Panc1 (cell line): ENCODE data around the gene MBD3. TPM values are rescaled to one million over a fixed set of nuclear protein-coding genes. Genes with fewer than 3 reads are reported as not detected.

Experiments used
- ATAC-seq: fragments of 200-7000 bp; cut with Tn5 transposase; 2 replicates; pipeline ENCODE4 v1.9.1; 2020; ENCODE audit warnings: mild to moderate bottlenecking, moderate library complexity
- BruUV-seq: library from RNA; stranded (reverse); fragments of 400-500 nt; replicated peaks from 2 replicates; lab custom pipeline; 2021; lab: Mats Ljungman, UMichigan
- CTCF ChIA-PET: fragments of 300-600 bp; sonication (Branson Sonifier 250); formaldehyde crosslinking; loops from one replicate; lab custom pipeline; 2022; ENCODE audit warnings: antibody characterized with exemption; lab: Charles Lee
- POLR2A ChIA-PET: fragments of 300-600 bp; sonication (Branson Sonifier 250); formaldehyde crosslinking; loops from one replicate; lab custom pipeline; 2022; ENCODE audit warnings: antibody characterized with exemption; lab: Charles Lee
- DNase-seq: peaks from one replicate; pipeline ENCODE4 v3.0.0-alpha.2; 2010; ENCODE audit warnings: low read depth, low spot score
- H3K27ac ChIP-seq: 2 replicates; pipeline ENCODE4 v1.5.1; 2011; ENCODE audit warnings: mild to moderate bottlenecking, low read length, inconsistent platforms
- H3K27me3 ChIP-seq: fragments of 200-500 bp; sonication (Bioruptor generic); 2 replicates; pipeline ENCODE4 v1.6.0; 2014; ENCODE audit warnings: low read length, inconsistent platforms; ENCODE audit not compliant: control insufficient read depth, insufficient read depth
- H3K36me3 ChIP-seq: fragments of 200-500 bp; sonication (Bioruptor generic); 2 replicates; pipeline ENCODE4 v1.5.1; 2014; ENCODE audit warnings: inconsistent platforms, mild to moderate bottlenecking, low read length, moderate library complexity; ENCODE audit not compliant: control insufficient read depth, insufficient read depth
- H3K4me1 ChIP-seq: 2 replicates; pipeline ENCODE4 v1.5.1; 2011; ENCODE audit warnings: inconsistent platforms, mild to moderate bottlenecking, low read length, moderate library complexity; ENCODE audit not compliant: control insufficient read depth, insufficient read depth
- H3K4me3 ChIP-seq, 2 experiments: 2 replicates each; pipeline ENCODE4 v1.5.1; 2011 to 2012; ENCODE audit warnings: low read depth in 2 of 2, low read length in 2 of 2, mild to moderate bottlenecking in 2 of 2, inconsistent platforms in 1 of 2, moderate library complexity in 1 of 2
- H3K9me3 ChIP-seq: fragments of 200-500 bp; sonication (Bioruptor generic); 2 replicates; pipeline ENCODE4 v1.5.1; 2014; ENCODE audit warnings: low read depth, mild to moderate bottlenecking, inconsistent platforms, low read length, moderate library complexity; ENCODE audit not compliant: control insufficient read depth, insufficient read depth
- CTCF ChIP-seq: fragments of 450-650 bp; IDR thresholded peaks from 2 replicates; pipeline ENCODE4 v1.5.1; 2017; ENCODE audit warnings: mild to moderate bottlenecking
- POLR2AphosphoS5 ChIP-seq: IDR thresholded peaks from 2 replicates; pipeline ENCODE4 v1.6.1; 2012; ENCODE audit warnings: mild to moderate bottlenecking, low read depth, low read length, moderate library complexity
- REST ChIP-seq, 2 experiments: IDR thresholded peaks; 2 replicates each; pipeline ENCODE4 v1.6.1; 2011 to 2012; ENCODE audit warnings: low read depth in 2 of 2, control low read depth in 1 of 2, low read length in 1 of 2, mild to moderate bottlenecking in 1 of 2, moderate library complexity in 1 of 2; ENCODE audit not compliant: insufficient read depth in 1 of 2
- SIN3A ChIP-seq: IDR thresholded peaks from 2 replicates; pipeline ENCODE4 v1.6.1; 2012; ENCODE audit warnings: low read depth, mild to moderate bottlenecking, low read length, moderate library complexity, borderline replicate concordance; ENCODE audit not compliant: insufficient read depth
- TCF7L2 ChIP-seq: IDR thresholded peaks from 2 replicates; pipeline ENCODE4 v1.6.1; 2011; ENCODE audit warnings: mild to moderate bottlenecking, low read depth, low read length, inconsistent platforms
- in situ Hi-C: cut with HindIII; loops from 2 replicates; pipeline ENCODE4 v1.10.0; 2016; ENCODE audit warnings: low sequenced_read_pairs, low pct_unique_long_range_greater_than_20kb
- intact Hi-C: fragments of 100-400 bp; cut with micrococcal nuclease; formaldehyde crosslinking; loops from one replicate; pipeline ENCODE4 v1.10.0; 2022; ENCODE audit not compliant: unreplicated experiment
- total RNA-seq: library from RNA; stranded (reverse); gene quantifications from one replicate; pipeline ENCODE4 v1.2.1, GENCODE V29; 2021; ENCODE audit not compliant: unreplicated experiment

Gene MBD3
- total RNA-seq, 1 experiment from 2014 or later, result 139 TPM

GRCh38 chr19:1571358-1571757, 21.3 kb downstream of the MBD3 start:
- DNase-seq (no peak), ATAC-seq (no peak)
- no peaks in the 10 kb centered on the region for H3K27me3 ChIP-seq
- no TSS peak for BruUV-seq
- no peaks in the 10 kb centered on the region; the same call in 1 of the 2 replicates for H3K36me3 ChIP-seq
- ChIA-PET CTCF (no interaction called here), POLR2A (no interaction called here)
- intact Hi-C loops, result no loop called here
- H3K4me3 ChIP-seq, result no peak overlapping the region
- in situ Hi-C loops, result no loop called here
- H3K9me3 ChIP-seq, result no peaks in the 10 kb centered on the region
- no peaks in the 10 kb centered on the region for H3K4me1 ChIP-seq
- TF ChIP-seq SIN3A (no peak), CTCF (no peak), TCF7L2 (no peak), REST (IDR thresholded peaks at IDR 0.05; ENCODE audit: insufficient read depth in 1 of 2, low read depth in 2 of 2, low read length in 1 of 2) (no peak), POLR2AphosphoS5 (no peak)
- no peak overlapping the region for H3K27ac ChIP-seq

GRCh38 chr19:1570836-1571235, 21.8 kb downstream of the MBD3 start:
- no peak for ATAC-seq
- ChIA-PET CTCF (no interaction called here), POLR2A (no interaction called here)
- no TSS peak for BruUV-seq
- no peaks in the 10 kb centered on the region; the same call in 1 of the 2 replicates for H3K4me1 ChIP-seq
- H3K27me3 ChIP-seq, result no peaks in the 10 kb centered on the region
- intact Hi-C loops (no loop called here), in situ Hi-C loops (no loop called here)
- no peaks in the 10 kb centered on the region; the same call in 1 of the 2 replicates for H3K36me3 ChIP-seq
- H3K27ac ChIP-seq, result no peak overlapping the region
- no peak for TF ChIP-seq POLR2AphosphoS5
- no peak for TF ChIP-seq SIN3A
- TF ChIP-seq CTCF, result no peak
- no peak for TF ChIP-seq REST (IDR thresholded peaks at IDR 0.05; ENCODE audit: insufficient read depth in 1 of 2, low read depth in 2 of 2, low read length in 1 of 2)
- TF ChIP-seq TCF7L2, result no peak
- no peak overlapping the region for H3K4me3 ChIP-seq
- H3K9me3 ChIP-seq, result no peaks in the 10 kb centered on the region
- DNase-seq, result no peak
